CD4-positive, alpha-beta T cell treated with Interleukin-21 for 1 hour (primary cell): ENCODE measurements around the gene PRKG1.
"Not testable (repeated sequence)": the region's sequence is repeated elsewhere in the genome, so short reads cannot be mapped to it uniquely, and the experiment has no call there.

ENCODE experiments used
- DNase-seq: peaks from one replicate; pipeline ENCODE4 v3.0.0-alpha.2; 2020

The PRKG1 gene

GRCh38 chr10:51341745-51342144, 267.5 kb downstream of the PRKG1 start:
- DNase-seq = not testable (repeated sequence)

- DNase-seq = no peak
Observed at GRCh38 chr10:51342381-51342780, 268.1 kb downstream of the PRKG1 start.

- DNase-seq = no peak
Observed at GRCh38 chr10:51343391-51343790, 269.1 kb downstream of the PRKG1 start.

DNA sequence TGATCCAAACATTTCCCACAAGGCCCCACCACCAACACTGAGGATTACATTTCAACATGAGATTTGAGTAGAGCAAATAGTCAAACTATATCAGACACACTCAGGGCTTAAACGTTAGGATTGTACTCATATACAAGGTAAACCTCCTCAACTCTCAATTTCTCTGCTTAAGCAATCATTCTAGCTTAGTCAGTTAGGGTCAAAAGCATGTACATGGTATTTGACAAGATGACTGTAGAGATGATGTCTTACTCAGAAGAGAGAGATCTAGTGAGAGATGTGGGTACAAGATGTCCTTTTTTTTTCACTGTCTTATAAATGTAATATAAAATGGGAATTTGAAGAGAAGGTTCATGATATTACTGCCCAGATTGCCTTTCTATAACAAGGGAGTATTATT, 270.1 kb downstream of the PRKG1 start:
- DNase-seq = no peak

DNA sequence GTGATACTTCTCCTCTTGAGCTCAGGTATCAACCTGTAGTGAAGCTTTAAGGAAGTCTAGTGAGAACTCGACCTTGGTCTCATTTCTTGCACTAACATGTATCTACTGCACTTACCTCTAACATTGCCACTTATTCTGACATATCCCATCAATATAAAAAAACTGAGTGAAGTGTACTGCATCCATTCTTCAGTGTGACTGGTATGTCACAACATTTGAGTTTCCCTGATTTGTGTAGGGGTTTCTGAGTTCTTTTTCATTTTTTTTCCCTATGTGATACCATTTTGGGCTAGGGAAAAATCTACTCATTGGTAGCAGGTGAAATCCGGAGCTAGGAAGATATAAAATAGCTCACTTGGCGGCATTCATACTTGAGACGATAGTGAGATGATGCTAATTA, 274.3 kb downstream of the PRKG1 start:
- no peak for DNase-seq

- DNase-seq = no peak
Observed at GRCh38 chr10:51357170-51357569, 282.9 kb downstream of the PRKG1 start.

DNA sequence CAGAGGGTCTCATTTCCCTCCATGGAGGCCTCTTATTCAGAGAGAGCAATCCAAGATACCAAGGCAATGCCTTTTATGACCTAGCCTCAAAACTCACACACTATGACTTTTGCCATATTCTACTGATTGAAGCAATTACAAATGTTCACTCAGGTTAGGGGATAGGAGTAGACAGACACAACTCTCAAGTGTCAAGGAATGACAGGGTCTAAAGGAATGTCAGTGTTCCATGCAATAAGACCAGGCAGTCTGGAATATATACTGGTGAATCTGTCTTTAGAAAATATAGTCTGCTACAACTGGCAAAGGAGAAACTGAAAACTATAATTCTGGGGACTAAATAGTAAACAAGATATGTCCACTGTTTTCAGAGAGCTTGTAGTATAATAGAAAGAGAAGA, 283.9 kb downstream of the PRKG1 start:
- no peak for DNase-seq

- DNase-seq = no peak
Observed at GRCh38 chr10:51363415-51363814, 289.1 kb downstream of the PRKG1 start.

DNA sequence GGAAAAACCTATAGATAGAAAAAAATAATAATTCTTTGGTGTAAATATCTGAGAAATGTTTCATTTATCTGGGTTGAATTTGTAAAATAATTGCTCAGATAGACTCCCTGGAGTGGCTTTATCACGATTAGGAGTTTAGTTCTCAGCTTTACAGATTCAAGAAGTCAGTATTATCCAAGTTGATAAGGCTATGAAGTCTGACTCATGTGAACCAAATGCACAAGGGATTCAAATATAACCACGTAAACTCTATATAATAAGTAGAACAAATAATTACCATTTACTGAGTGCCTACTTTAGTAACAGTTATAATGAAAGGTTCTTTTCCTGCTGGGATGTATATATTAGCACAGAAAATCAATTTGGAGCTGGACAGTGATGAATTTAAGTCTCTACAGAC, 290.4 kb downstream of the PRKG1 start:
- DNase-seq = no peak

DNA sequence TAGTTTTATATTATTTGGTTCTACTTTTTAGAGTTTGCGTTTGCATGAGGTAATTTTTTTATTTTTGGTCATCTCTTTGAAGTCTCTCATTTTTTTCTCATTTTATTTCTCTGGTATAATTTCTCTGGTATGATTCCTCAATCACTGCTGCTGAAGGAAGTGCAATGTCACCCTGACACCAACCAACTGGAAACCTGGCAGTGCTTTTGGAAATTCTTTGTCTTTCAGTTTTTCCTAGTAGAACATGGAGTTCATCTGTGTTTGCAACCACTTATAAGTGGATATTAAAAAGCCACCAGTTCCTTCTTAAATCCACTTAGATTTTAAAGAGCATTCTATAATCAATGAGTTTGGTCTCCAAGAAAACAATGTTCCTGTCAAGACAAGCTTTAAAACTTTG, 291.8 kb downstream of the PRKG1 start:
- no peak for DNase-seq

- no peak for DNase-seq
Observed at GRCh38 chr10:51367127-51367526, 292.8 kb downstream of the PRKG1 start.

DNA sequence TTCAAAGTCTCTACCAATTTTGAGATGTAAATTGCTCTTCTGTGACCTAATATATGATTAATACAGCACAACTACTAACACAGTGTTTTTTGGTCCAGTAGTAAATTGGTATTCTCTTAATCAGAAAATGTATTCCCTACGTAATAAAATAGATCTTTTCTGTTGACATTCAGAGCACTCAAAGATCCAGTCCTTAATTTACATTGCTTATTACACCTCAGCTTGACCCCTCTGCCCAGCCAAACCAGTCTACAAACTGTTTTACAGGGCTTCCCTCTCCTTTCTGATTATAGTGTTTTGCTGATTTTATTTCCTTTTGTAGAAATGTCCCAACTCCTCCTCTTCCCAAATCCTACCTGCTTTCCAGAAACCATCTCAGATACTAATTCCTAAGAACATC, 293.4 kb downstream of the PRKG1 start:
- no peak for DNase-seq

DNA sequence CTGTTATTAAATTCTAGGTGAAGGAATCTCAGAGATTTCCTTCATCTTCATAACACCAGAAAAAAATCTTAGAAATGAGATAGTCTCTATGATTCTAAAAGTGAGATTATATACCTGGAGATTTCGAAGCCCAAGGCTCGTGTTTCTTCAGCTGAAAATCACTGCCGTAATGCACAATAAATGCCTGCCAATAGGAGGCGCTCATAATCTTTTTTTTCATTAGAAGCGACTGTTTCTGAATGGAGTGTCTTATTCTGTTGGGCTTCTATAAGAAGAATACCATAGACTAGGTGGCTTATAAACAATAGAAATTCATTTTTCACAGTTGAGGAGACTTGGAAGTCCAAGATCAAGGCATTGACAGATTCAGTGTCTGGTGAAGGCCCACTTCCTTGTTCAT, 294.7 kb downstream of the PRKG1 start:
- DNase-seq = no peak

GRCh38 chr10:51369903-51370302, 295.6 kb downstream of the PRKG1 start:
- no peak for DNase-seq

- DNase-seq = no peak
Observed at GRCh38 chr10:51371743-51372142, 297.5 kb downstream of the PRKG1 start.

DNA sequence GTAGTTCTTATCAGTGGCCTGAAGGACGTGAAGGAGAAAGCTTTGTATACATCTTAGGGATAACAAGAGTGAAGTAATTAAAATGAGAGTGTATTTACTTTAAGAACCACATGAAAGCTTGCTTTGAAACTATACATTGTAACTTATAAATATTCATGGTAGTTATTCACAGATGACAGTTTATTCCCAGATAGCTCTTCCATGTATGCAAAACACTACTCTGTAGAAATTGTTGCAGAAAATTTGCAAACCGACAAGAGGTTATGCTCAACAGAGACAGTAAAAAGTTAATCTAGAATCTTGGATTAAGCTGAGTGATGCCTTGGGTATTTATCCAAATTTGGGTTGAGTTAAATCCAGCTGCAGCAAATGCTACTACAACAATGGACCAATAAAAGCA, 301.5 kb downstream of the PRKG1 start:
- no peak for DNase-seq

DNA sequence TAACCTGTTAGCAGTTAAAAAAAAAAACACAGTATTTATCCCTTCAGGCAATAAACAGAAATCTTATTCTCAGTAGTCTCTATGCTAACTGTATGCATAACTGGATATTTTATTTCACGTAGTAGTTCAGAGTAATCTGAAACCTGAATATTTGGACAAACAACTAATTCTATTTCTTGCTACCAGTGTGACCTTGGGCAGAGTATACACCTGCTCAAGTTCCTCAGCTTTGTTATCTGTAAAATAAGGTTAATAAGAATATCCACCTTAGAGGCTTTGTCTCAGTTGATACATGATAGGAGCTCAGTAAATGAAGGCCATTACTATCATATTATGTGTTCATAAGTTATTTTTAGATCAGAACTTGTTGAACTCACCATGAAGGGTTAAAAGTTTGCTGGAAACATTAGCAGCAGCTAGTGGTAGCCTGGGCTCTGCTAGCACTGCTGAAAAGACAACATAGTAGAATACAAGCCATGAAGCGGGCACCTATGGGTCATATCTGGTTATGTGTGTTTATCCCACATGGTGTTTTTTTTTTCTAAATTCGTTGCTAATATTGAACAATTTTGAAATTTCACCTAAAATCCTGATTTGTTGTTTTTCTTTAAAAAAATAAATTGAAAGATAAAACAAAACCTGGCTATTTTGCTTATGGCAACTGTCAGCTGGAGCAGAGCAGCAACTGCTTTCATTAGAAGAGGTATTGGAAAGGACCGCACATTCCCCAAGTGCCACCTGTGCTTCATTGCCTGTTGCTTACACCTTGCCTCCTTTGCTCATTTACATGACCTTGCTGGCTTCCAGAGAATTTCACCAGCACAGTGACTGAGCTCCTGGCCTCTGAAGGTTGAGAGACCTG, 303.0 kb downstream of the PRKG1 start:
- DNase-seq = no peak

DNA sequence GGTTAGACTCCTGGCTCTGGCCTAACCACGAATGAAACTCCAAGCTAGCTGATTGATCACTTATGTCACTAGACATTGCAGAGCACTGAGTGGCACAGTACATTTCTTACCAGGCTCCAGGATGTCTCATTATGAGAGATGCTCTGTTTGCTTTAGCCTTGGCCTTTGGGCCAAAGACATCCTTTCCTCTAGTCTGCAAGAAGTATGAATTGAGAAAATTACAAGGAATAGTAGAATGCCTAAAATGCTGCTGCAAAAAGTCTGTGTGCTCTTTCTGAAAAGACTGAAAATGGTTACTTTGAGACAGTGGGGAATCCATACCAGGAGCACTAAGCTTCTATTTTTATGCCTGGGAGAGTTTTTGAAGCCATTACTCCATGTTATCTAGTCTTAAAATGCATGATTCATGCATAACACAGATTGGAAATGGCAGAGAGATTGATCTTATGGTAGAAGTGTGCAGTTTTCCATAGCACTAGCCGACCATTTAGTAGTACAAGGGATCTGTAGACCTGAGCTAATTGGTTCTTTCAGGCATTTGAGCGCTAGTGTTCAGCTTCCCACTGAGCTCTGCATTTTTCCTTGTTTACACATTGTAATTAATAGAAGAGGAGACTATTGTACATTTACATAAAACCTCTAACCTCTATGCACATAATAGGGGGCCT, 303.8 kb downstream of the PRKG1 start:
- no peak for DNase-seq

- no peak for DNase-seq
Observed at GRCh38 chr10:51382181-51382580, 307.9 kb downstream of the PRKG1 start.

- no peak for DNase-seq
Observed at GRCh38 chr10:51384971-51385370, 310.7 kb downstream of the PRKG1 start.

GRCh38 chr10:51386248-51386885, 312.1 kb downstream of the PRKG1 start:
- no peak for DNase-seq

DNA sequence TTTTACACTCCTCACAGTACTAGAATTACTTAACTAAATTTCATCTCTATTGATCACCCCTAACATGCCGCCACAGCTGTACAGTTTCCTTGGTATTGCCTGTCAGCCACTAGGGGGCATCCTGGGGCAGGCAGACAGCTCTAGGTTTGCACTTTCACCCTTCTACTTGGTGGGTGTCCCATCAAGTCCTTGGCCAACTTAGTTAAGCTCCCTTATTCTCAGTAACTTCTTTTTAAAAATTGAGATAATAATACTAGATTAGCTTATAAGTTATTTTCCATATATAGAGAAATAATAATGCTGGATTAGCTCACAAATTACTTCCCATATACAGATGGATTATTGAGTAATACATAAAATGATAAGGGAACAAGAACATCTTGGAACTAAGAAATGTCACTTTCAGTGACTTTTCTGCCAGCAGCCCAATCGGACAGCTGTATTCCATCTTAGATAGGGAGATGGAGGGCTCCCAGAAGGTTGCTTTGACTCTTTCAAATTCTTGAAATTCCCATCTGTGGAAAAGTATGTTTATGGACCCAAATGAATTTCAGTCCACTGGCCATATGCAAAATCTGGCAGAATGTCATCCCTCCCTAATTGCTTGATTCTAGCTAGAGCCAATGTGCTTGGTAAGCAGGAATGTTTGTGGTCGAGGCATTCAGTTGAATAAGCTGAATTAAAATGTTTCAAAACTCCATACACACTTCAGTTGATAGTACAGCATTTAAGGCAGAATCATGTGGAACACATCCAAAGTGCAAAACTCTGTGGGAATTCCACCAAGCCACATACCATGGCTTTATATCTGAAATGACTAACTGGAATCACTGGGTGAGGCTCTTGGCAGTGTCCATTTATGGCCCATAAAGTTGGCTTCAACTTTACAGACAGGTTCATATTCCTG, 315.4 kb downstream of the PRKG1 start:
- peak; percentile 30 for DNase-seq

- DNase-seq = not testable (repeated sequence)
Observed at GRCh38 chr10:51393006-51393405, 318.7 kb downstream of the PRKG1 start.
